ENCODE results near the gene ZFP64.

ZFP64 gene

GRCh38 chr20:52153896-52154295, 37.7 kb downstream of the ZFP64 start:
- TF ChIP-seq TAF1 (IDR thresholded peaks at IDR 0.05; ENCODE audit: low read depth) (no peak), RAD21 (IDR thresholded peaks at IDR 0.05; ENCODE audit: low read depth) (no peak), YY1 (IDR thresholded peaks at IDR 0.05; ENCODE audit: low read depth) (no peak), FOXM1 (IDR thresholded peaks at IDR 0.05; ENCODE audit: borderline replicate concordance, low read depth) (no peak), TEAD4 (IDR thresholded peaks at IDR 0.05) (no peak), NFIC (IDR thresholded peaks at IDR 0.05) (no peak), MAX (IDR thresholded peaks at IDR 0.05) (no peak)

GRCh38 chr20:52152921-52153320, 38.7 kb downstream of the ZFP64 start:
- no peak for TF ChIP-seq EGR1 (IDR thresholded peaks at IDR 0.05)
- no peak for TF ChIP-seq CREB1 (IDR thresholded peaks at IDR 0.05; ENCODE audit: low read depth)
- no peak for TF ChIP-seq TCF12 (IDR thresholded peaks at IDR 0.05; ENCODE audit: low read depth)
- no peak for TF ChIP-seq REST (IDR thresholded peaks at IDR 0.05; ENCODE audit: low read depth)
- TF ChIP-seq MAX (IDR thresholded peaks at IDR 0.05): no peak
- TF ChIP-seq, protein P1, sequence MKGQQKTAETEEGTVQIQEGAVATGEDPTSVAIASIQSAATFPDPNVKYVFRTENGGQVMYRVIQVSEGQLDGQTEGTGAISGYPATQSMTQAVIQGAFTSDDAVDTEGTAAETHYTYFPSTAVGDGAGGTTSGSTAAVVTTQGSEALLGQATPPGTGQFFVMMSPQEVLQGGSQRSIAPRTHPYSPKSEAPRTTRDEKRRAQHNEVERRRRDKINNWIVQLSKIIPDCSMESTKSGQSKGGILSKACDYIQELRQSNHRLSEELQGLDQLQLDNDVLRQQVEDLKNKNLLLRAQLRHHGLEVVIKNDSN (IDR thresholded peaks at IDR 0.05): no peak
- TF ChIP-seq ZBTB7A (IDR thresholded peaks at IDR 0.05; ENCODE audit: low read depth): no peak
- no peak for TF ChIP-seq YY1 (IDR thresholded peaks at IDR 0.05; ENCODE audit: low read depth)
- no peak for TF ChIP-seq RAD21 (IDR thresholded peaks at IDR 0.05; ENCODE audit: low read depth)
- no peak for TF ChIP-seq EP300 (IDR thresholded peaks at IDR 0.05; ENCODE audit: borderline replicate concordance)
- no peak for TF ChIP-seq CEBPB (IDR thresholded peaks at IDR 0.05)
- no peak for TF ChIP-seq TEAD4 (IDR thresholded peaks at IDR 0.05)
- no peak for TF ChIP-seq FOXM1 (IDR thresholded peaks at IDR 0.05; ENCODE audit: borderline replicate concordance, low read depth)
- no peak for TF ChIP-seq TAF1 (IDR thresholded peaks at IDR 0.05; ENCODE audit: low read depth)
- TF ChIP-seq NFIC (IDR thresholded peaks at IDR 0.05): no peak

GRCh38 chr20:52152416-52152815, 39.2 kb downstream of the ZFP64 start:
- no peak for TF ChIP-seq YY1 (IDR thresholded peaks at IDR 0.05; ENCODE audit: low read depth)
- TF ChIP-seq ZBTB7A (IDR thresholded peaks at IDR 0.05; ENCODE audit: low read depth): no peak
- no peak for TF ChIP-seq TCF12 (IDR thresholded peaks at IDR 0.05; ENCODE audit: low read depth)
- no peak for TF ChIP-seq RAD21 (IDR thresholded peaks at IDR 0.05; ENCODE audit: low read depth)
- no peak for TF ChIP-seq MAX (IDR thresholded peaks at IDR 0.05)
- TF ChIP-seq TAF1 (IDR thresholded peaks at IDR 0.05; ENCODE audit: low read depth): no peak
- TF ChIP-seq CREB1 (IDR thresholded peaks at IDR 0.05; ENCODE audit: low read depth): no peak
- no peak for TF ChIP-seq CEBPB (IDR thresholded peaks at IDR 0.05)
- TF ChIP-seq, protein P1 (IDR thresholded peaks at IDR 0.05): no peak
- no peak for TF ChIP-seq NFIC (IDR thresholded peaks at IDR 0.05)
- TF ChIP-seq FOXM1 (IDR thresholded peaks at IDR 0.05; ENCODE audit: borderline replicate concordance, low read depth): no peak
- no peak for TF ChIP-seq REST (IDR thresholded peaks at IDR 0.05; ENCODE audit: low read depth)
- no peak for TF ChIP-seq EGR1 (IDR thresholded peaks at IDR 0.05)
- TF ChIP-seq TEAD4 (IDR thresholded peaks at IDR 0.05): no peak
- TF ChIP-seq EP300 (IDR thresholded peaks at IDR 0.05; ENCODE audit: borderline replicate concordance): no peak

- TF ChIP-seq YY1 (IDR thresholded peaks at IDR 0.05; ENCODE audit: low read depth) (no peak), RAD21 (IDR thresholded peaks at IDR 0.05; ENCODE audit: low read depth) (peak; percentile 52)
Measured at GRCh38 chr20:52150440-52151258, 40.9 kb downstream of the ZFP64 start.

- TF ChIP-seq CREB1 (IDR thresholded peaks at IDR 0.05; ENCODE audit: low read depth): no peak
Measured at GRCh38 chr20:52145587-52145986, 46.0 kb downstream of the ZFP64 start.

DNA sequence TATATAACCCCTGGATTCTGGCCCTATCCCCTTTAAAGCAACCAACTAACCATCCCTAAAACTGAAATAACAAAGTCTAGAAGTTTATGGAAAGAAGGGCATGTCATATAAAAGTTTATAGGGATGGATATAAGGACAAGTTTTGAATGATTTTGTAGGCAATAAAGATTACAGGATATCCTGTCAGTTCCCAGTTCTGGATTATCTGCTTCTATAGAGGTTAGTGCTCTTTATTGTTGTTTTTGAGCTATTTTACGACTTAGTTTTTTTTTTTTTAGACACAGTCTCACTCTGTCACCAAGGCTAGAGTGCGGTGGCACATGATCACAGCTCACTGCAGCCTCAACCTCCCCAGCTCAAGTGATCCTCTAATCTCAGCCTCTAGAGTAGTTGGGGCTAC, 48.3 kb downstream of the ZFP64 start:
- TF ChIP-seq NFIC (IDR thresholded peaks at IDR 0.05) (no peak), RAD21 (IDR thresholded peaks at IDR 0.05; ENCODE audit: low read depth) (no peak)

All from Ishikawa (cell line).